Ovary (tissue), 3 donors: ENCODE data around the gene GFY.

Source experiments
- CTCF ChIP-seq, 3 donors: fragments of 450-650 bp in 2 of 3; fragments of 200-600 bp in 1 of 3; IDR thresholded peaks; one replicate each; pipeline versions ENCODE4 v1.5.1 to v1.8.0; 2016 to 2022; ENCODE audit warnings: antibody characterized with exemption in 3 of 3, mild to moderate bottlenecking in 1 of 3
- EP300 ChIP-seq: sonication (generic); formaldehyde crosslinking; IDR thresholded peaks from one replicate; pipeline ENCODE4 v1.6.1; 2017; ENCODE audit warnings: antibody characterized with exemption
- POLR2A ChIP-seq: fragments of 450-650 bp; IDR thresholded peaks from one replicate; pipeline ENCODE4 v1.6.1; 2017; ENCODE audit warnings: antibody characterized with exemption, mild to moderate bottlenecking, moderate library complexity
- donor health status: DM: no; HTN: no; CAD: no.

- TF ChIP-seq POLR2A (no peak), EP300 (no peak), CTCF (IDR thresholded peaks at IDR 0.05) (no peak)
Measured at GRCh38 chr19:49425922-49426592, 869 bp downstream of the GFY start.
